ENCODE results near the gene MYH10.

MYH10 gene

DNA sequence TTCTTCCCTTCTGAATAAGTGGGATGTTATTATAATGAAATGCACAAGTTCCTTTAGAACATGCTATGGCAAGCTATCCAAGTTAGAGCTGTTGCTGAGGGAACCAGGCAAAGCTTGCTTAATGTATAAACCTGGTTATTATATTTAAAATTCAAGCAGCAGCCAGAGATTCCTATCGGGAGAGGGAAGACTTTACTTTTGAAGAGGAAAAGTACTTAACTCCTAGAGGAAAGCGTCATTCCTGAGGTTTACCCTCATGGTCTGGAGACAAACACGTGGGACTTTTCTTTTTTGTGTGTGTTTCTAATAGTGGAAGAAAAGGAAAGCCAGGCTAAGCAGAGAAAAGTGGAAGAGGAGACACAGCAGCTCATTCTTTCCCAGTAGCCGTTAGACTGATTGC lies 39.9 kb upstream of the MYH10 start:
- TF ChIP-seq EZH2phosphoT487 (conservative IDR thresholded peaks at IDR 0.05; ENCODE audit: low read length) = no peak
- no peak for TF ChIP-seq CTCF (IDR thresholded peaks at IDR 0.05; ENCODE audit: insufficient read depth, low read length, poor library complexity, severe bottlenecking)
- no peak overlapping the region for H3K4me3 ChIP-seq (ENCODE audit: insufficient read depth, low read length, poor library complexity, severe bottlenecking)
- no peaks in the 10 kb centered on the region for H3K9me3 ChIP-seq (ENCODE audit: insufficient read depth, low read length)
- H3K79me2 ChIP-seq (ENCODE audit: insufficient read depth, low read length) = no peaks in the 10 kb centered on the region
- no peaks in the 10 kb centered on the region for H3F3A ChIP-seq (ENCODE audit: insufficient read depth)
- H3K4me2 ChIP-seq (ENCODE audit: low read depth, low read length, poor library complexity, severe bottlenecking) = no peak overlapping the region
- H3K9ac ChIP-seq (ENCODE audit: low read length) = no peak overlapping the region
- H3K36me3 ChIP-seq (ENCODE audit: low read length) = no peaks in the 10 kb centered on the region
- no peaks in the 10 kb centered on the region for H3K27me3 ChIP-seq (ENCODE audit: low read length)
- no peak overlapping the region for H2AFZ ChIP-seq (ENCODE audit: low read depth, low read length, severe bottlenecking)
- no peaks in the 10 kb centered on the region for H3K9me2 ChIP-seq (replicated peaks; ENCODE audit: insufficient read depth, low read length)
- no peaks in the 10 kb centered on the region for H4K20me1 ChIP-seq (ENCODE audit: low read depth, low read length)
- no peak overlapping the region for H3K27ac ChIP-seq (ENCODE audit: low read depth, low read length)

DNA sequence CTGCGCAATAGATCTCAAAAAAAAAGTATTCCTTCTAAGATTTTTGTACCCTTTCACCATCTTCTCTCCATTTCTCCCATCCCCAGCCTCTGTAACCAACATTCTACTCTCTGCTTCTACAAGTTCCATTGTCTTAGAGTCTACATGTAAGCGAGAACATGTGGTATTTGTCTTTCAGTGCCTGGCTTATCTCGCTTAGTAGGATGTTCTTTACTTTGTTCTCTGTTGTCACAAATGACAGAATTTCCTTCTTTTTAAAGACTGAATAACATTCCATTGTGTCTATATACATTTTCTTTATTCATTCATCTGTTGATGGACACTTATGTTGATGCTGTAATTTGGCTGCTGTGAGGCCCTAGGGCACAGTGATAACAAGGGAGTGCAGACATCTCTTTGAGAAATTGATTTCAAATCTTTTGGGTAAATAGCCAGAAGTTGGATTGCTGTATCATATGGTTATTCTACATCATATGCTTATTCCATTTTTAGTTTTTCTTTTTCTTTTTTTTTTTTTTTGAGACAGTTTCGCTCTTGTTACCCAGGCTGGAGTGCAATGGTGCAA lies 37.7 kb upstream of the MYH10 start:
- H4K20me1 ChIP-seq (ENCODE audit: low read depth, low read length) = no peaks in the 10 kb centered on the region
- TF ChIP-seq CTCF (IDR thresholded peaks at IDR 0.05; ENCODE audit: insufficient read depth, low read length, poor library complexity, severe bottlenecking) = no peak
- no peak for TF ChIP-seq EZH2phosphoT487 (conservative IDR thresholded peaks at IDR 0.05; ENCODE audit: low read length)
- H3K79me2 ChIP-seq (ENCODE audit: insufficient read depth, low read length) = no peaks in the 10 kb centered on the region
- no peak overlapping the region for H3K9ac ChIP-seq (ENCODE audit: low read length)
- H3K9me2 ChIP-seq (replicated peaks; ENCODE audit: insufficient read depth, low read length) = no peaks in the 10 kb centered on the region
- H3F3A ChIP-seq (ENCODE audit: insufficient read depth) = no peaks in the 10 kb centered on the region
- no peak overlapping the region for H3K27ac ChIP-seq (ENCODE audit: low read depth, low read length)
- no peak overlapping the region for H3K4me3 ChIP-seq (ENCODE audit: insufficient read depth, low read length, poor library complexity, severe bottlenecking)
- H2AFZ ChIP-seq (ENCODE audit: low read depth, low read length, severe bottlenecking) = no peak overlapping the region
- no peaks in the 10 kb centered on the region for H3K36me3 ChIP-seq (ENCODE audit: low read length)
- H3K9me3 ChIP-seq (ENCODE audit: insufficient read depth, low read length) = no peaks in the 10 kb centered on the region
- H3K27me3 ChIP-seq (ENCODE audit: low read length) = no peaks in the 10 kb centered on the region
- H3K4me2 ChIP-seq (ENCODE audit: low read depth, low read length, poor library complexity, severe bottlenecking) = no peak overlapping the region

DNA sequence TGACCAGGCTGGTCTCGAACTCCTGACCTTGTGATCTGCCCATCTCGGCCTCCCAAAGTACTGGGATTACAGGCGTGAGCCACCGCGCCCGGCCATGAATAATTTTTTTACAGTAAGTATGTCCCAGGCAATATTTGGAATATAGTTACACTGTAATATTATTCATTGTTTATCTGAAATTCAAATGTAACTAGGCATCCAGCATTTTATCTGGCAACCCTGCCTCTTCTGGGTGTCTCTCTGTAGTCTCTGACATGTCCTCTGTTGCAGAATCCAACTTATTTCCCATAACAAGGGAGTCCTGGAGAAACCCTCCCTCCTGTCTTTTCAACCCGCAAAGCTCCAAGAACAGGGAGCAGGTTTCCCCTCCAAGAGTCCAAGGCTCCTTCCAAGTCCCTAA lies 36.9 kb upstream of the MYH10 start:
- Histone ChIP-seq H4K20me1 (ENCODE audit: low read depth, low read length) (no peaks in the 10 kb centered on the region), H3K36me3 (ENCODE audit: low read length) (no peaks in the 10 kb centered on the region), H3K9me3 (ENCODE audit: insufficient read depth, low read length) (no peaks in the 10 kb centered on the region), H3K9ac (ENCODE audit: low read length) (no peak overlapping the region), H3K27me3 (ENCODE audit: low read length) (0 out of 2 replicates have a peak, but pooled peaks cover 4% of the 10 kb centered on the region), H3K4me2 (ENCODE audit: low read depth, low read length, poor library complexity, severe bottlenecking) (no peak overlapping the region), H3K79me2 (ENCODE audit: insufficient read depth, low read length) (no peaks in the 10 kb centered on the region), H3K27ac (ENCODE audit: low read depth, low read length) (no peak overlapping the region), H3K9me2 (replicated peaks; ENCODE audit: insufficient read depth, low read length) (no peaks in the 10 kb centered on the region), H3F3A (ENCODE audit: insufficient read depth) (no peaks in the 10 kb centered on the region), H2AFZ (ENCODE audit: low read depth, low read length, severe bottlenecking) (no peak overlapping the region), H3K4me3 (ENCODE audit: insufficient read depth, low read length, poor library complexity, severe bottlenecking) (no peak overlapping the region)
- no peak for TF ChIP-seq CTCF (IDR thresholded peaks at IDR 0.05; ENCODE audit: insufficient read depth, low read length, poor library complexity, severe bottlenecking)
- no peak for TF ChIP-seq EZH2phosphoT487 (conservative IDR thresholded peaks at IDR 0.05; ENCODE audit: low read length)
